ENCODE measurements around the gene PDZD2.

PDZD2 gene

DNA sequence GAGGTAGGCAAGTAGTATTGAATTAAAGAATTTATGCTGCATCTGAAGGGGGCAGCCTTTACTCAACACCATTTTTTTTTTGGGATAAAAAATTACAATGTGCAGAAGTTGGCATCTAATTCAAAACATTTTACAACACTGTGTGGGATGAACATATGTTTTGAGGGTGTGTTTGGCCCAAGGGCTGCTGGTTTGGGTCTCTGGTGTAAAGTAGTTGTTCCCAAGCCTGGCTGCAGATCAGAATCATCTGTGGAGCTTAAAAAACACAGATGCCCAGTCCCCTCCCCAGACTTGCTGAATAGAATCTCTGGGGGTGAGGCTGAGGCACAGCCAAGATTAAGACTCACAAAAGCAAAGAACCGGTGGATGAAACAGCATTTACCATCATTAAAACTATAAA lies 33.0 kb upstream of the PDZD2 start:
- no peak overlapping the region for H3K4me3 ChIP-seq (ENCODE audit: low read length)
- TF ChIP-seq, protein P1, sequence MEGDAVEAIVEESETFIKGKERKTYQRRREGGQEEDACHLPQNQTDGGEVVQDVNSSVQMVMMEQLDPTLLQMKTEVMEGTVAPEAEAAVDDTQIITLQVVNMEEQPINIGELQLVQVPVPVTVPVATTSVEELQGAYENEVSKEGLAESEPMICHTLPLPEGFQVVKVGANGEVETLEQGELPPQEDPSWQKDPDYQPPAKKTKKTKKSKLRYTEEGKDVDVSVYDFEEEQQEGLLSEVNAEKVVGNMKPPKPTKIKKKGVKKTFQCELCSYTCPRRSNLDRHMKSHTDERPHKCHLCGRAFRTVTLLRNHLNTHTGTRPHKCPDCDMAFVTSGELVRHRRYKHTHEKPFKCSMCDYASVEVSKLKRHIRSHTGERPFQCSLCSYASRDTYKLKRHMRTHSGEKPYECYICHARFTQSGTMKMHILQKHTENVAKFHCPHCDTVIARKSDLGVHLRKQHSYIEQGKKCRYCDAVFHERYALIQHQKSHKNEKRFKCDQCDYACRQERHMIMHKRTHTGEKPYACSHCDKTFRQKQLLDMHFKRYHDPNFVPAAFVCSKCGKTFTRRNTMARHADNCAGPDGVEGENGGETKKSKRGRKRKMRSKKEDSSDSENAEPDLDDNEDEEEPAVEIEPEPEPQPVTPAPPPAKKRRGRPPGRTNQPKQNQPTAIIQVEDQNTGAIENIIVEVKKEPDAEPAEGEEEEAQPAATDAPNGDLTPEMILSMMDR (IDR thresholded peaks at IDR 0.05; ENCODE audit: insufficient read depth, low read depth, low read length, missing control alignments), result no peak
- DNase-seq (ENCODE audit: low read depth), result no peak

DNA sequence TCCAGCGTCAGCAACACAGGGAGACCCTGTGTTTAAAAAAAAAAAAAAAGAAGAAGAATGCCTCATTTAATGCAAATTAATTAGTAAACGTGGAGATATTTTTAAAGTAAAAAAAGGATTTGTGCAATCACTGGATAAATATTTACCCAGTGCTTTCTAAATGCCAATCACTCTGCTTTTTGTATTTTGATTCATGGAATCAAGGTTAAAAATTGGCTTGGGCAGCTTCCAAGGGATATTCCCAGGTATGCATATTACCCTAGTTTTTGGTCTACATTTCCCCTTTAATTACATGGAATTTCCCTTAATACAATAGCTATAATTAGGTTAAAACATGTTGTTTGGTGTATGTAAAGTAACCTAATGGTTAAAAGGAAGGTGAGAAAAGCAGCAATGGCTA lies 31.4 kb upstream of the PDZD2 start:
- TF ChIP-seq, protein P1 (IDR thresholded peaks at IDR 0.05; ENCODE audit: insufficient read depth, low read depth, low read length, missing control alignments), result no peak
- H3K4me3 ChIP-seq (ENCODE audit: low read length), result no peak overlapping the region
- DNase-seq (ENCODE audit: low read depth), result no peak

DNA sequence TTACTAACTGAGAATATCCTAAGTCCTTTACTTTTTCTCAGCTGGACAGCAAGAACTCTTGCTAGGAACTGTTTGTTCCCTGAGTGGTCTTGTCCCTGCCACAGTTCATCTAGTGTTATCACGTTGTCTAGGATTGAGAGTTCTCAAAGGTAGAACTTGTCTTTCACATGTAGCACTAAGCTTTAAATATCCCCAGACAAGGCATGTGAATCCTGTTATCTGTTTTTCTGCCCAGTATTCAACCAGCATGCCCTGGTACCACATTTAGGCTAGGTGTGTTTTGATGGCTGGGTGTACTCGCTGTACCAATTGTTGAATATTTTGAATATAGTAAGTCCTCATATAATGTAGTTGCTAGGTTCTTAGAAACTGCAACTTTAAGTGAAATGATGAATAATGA lies 27.9 kb upstream of the PDZD2 start:
- H3K4me3 ChIP-seq (ENCODE audit: low read length), result no peak overlapping the region
- DNase-seq (ENCODE audit: low read depth), result no peak
- TF ChIP-seq, protein P1 (IDR thresholded peaks at IDR 0.05; ENCODE audit: insufficient read depth, low read depth, low read length, missing control alignments), result no peak

DNA sequence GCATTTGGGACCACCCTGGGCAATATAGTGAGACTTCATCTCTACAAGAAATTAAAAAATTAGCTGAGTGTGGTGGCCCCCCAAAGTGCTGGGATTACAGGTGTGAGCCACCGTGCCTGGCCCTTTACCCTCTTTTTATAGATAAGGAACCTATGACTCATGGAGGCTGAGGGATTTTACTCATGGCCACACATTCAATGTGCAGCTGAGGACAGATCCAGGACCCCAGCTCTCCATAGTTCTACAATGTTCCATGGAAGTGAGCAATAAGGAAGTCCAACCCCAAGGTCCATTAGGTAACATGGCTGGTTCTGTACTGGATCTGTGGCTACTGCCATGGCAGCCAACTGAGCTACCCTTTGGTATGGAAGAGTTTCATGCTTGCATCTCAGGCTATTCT lies 25.3 kb upstream of the PDZD2 start:
- H3K4me3 ChIP-seq (ENCODE audit: low read length), result no peak overlapping the region
- TF ChIP-seq, protein P1 (IDR thresholded peaks at IDR 0.05; ENCODE audit: insufficient read depth, low read depth, low read length, missing control alignments), result no peak
- DNase-seq (ENCODE audit: low read depth), result no peak

DNA sequence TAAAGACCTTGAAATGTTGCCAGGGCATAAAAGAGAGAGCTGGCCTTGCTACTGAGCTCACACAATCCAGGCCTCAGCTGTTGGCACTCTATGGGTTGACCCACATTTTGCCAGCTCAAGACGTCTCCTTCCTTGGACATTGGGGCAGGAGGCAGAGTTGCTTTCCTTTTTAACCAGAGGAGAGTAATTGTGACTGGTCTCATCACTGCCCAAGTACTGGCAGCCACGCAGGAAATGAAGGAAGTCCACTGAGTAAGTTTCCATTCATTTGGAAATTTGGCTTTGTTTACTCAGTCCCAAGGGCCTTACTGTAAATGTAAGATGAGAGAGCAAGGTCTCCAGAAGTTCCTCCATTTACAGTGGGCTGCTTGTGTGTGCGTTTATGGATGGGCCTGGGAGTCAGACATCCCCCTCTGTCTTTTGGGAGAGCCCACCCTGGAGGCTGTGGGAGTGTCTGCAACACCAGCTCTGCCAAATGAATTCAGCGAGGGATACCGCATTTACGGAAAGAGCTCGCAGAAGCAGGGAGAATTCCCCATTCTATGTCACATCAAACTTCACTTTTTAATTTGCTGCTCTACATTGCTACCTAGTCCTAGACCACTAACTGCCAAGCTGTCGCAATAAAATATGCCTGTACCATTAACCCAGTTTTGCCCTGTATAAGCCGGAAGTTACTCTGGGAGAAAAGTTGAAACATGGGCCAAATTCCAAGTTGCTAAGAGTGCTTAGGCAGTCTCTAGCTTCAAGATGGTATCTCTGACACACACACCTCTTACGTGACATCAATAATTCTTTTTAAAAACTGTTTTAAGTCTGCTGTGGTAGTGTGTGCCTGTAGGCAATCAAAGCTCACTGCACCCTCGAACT lies 24.5 kb upstream of the PDZD2 start:
- TF ChIP-seq, protein P1 (IDR thresholded peaks at IDR 0.05; ENCODE audit: insufficient read depth, low read depth, low read length, missing control alignments), result no peak
- DNase-seq (ENCODE audit: low read depth), result no peak
- H3K4me3 ChIP-seq (ENCODE audit: low read length), result no peak overlapping the region

DNA sequence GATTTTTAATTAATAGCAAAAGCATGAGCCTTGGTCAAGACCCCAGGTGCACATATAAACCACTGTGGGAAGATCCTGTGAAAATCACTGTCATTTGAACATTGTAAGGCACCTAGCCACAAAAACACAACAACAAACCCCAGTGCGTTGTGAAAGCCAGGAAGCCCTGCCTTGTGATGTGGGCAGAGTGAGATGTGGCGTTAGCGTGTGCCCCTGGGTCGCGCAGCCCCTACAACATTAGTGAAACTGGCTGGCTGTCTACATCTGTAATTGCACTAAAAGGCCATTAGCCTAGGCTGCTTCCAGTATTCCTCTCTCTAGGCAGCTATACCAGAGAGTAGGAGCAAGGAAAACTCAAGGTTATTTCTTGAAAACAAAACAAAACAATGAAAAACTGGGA lies 21.1 kb upstream of the PDZD2 start:
- no peak overlapping the region for H3K4me3 ChIP-seq (ENCODE audit: low read length)
- TF ChIP-seq, protein P1 (IDR thresholded peaks at IDR 0.05; ENCODE audit: insufficient read depth, low read depth, low read length, missing control alignments), result no peak
- DNase-seq (ENCODE audit: low read depth), result no peak

DNA sequence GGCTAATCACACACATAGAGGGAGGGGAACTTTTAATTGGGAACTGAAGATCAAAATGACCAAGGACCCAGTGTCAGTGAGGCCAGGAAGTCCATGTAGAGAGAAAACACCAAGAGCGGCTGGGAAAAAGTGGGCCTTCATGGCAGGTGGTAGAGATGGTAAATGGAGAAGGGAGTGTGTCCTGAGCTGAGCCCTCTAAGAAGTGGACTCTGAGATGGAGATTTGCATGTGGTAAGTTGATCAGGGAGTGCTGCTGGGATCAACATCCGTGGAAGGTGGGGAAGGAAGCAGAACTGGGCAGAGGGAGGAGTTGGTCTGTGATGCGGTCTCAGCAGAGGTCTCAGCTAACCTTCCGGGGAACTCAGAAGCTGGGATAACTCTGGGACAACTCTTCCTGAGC lies 18.9 kb upstream of the PDZD2 start:
- TF ChIP-seq, protein P1 (IDR thresholded peaks at IDR 0.05; ENCODE audit: insufficient read depth, low read depth, low read length, missing control alignments), result no peak
- no peak for DNase-seq (ENCODE audit: low read depth)

More for the DNA sequence above, 18.9 kb upstream of the PDZD2 start:
- H3K4me3 ChIP-seq (ENCODE audit: low read length), result no peak overlapping the region

Measured in epithelial cell of esophagus (primary cell).